Activated effector memory CD4-positive, alpha-beta T cell treated with Interleukin-2 at 50 U/mL for 16 hours (primary cell): ENCODE results near the gene SAMD8.

Experiments used
- DNase-seq: peaks from one replicate; pipeline ENCODE4 v3.0.0-alpha.2; 2020

SAMD8 gene

DNA sequence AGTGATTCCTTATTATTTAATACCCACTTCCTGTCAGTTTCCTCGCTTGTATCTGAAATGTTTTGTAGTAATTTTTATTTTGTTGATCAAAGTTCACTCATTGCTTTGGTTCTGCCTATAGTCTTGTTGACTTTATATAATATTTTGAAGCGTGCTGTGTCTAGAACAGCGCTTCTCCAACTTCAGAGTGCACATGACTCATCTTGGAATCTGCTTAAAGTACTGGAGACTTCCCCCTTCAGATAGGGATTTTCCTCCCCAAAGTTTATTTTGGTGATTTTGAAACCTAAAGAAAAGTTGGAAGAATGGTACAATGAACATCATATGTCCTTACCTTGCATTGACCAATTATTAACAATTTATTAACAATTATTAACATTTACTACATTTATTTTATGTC is 118.5 kb downstream of the SAMD8 start:
- no peak for DNase-seq

DNA sequence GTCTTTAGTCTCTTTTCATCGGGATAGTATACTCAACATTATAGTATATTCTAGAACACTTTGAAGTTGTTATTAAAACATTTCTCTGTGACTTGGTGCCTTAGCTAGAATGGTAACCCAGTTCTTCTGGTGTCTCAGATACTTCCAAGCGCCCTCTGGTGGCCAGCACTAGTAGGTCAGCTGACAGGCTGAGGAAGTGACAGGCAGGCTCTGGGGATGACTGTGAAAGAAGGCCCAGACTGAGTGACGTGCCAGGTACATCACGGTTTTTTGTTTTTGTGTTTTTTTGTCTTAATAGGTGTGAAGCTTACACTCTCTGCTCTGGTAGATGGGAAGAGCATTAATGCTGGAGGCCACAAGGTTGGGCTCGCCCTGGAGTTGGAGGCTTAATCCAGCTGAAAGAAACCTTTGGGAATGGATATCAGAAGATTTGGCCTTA is 119.2 kb downstream of the SAMD8 start:
- DNase-seq, result peak; percentile 86
